Ectodermal cell (in vitro differentiated cells): ENCODE results near the gene KCNK10.

Experiments used
- H3K27ac ChIP-seq: 2 replicates; pipeline ENCODE4 v1.7.0; 2013; ENCODE audit warnings: mild to moderate bottlenecking, low read depth, low read length; ENCODE audit not compliant: insufficient read depth, poor library complexity, severe bottlenecking
- H3K27me3 ChIP-seq: 2 replicates; pipeline ENCODE4 v1.7.0; 2013; ENCODE audit warnings: mild to moderate bottlenecking, low read length; ENCODE audit not compliant: insufficient read depth, control insufficient read depth, poor library complexity, severe bottlenecking
- H3K36me3 ChIP-seq: one replicate; pipeline ENCODE4 v1.7.0; 2013; ENCODE audit warnings: low read length; ENCODE audit not compliant: control insufficient read depth, insufficient read depth
- H3K4me1 ChIP-seq: one replicate; pipeline ENCODE4 v1.7.0; 2013; ENCODE audit warnings: low read length; ENCODE audit not compliant: control insufficient read depth, insufficient read depth
- H3K4me3 ChIP-seq: 2 replicates; pipeline ENCODE4 v1.7.0; 2013; ENCODE audit warnings: low read depth, low read length, control low read depth; ENCODE audit not compliant: insufficient read depth
- H3K9me3 ChIP-seq: 2 replicates; pipeline ENCODE4 v1.7.0; 2013; ENCODE audit warnings: mild to moderate bottlenecking, low read length, moderate library complexity; ENCODE audit not compliant: control insufficient read depth
- WGBS, 2 experiments: methylation state at CpG; one replicate each; pipeline ENCODE4 v1.1.7; 2013; ENCODE audit warnings: missing lambda C conversion rate in 2 of 2; 5-methylcytosine and 5-hydroxymethylcytosine counted together

KCNK10 gene

DNA sequence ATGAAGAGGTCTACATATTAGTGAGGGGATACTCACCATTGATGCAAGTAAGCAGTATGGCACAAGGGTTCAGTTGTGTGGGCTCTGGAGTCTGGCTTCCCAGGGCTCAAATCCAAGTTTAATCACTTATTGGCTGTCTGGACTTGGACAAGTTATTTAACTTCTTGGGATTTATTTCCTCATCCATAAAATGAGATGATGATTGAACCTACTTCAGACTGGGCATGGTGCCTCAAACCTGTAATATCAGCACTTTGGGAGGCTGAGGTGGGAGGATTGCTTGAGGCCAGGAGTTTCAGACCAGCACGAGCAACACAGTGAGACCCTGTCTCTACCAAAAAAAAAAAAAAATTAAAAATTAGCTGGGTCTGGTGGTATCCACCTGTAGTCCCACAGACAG, 67.9 kb downstream of the KCNK10 start:
- Histone ChIP-seq H3K27ac (no peak overlapping the region), H3K4me3 (no peak overlapping the region), H3K4me1 (peaks cover 22% of the 10 kb centered on the region), H3K9me3 (no peaks in the 10 kb centered on the region), H3K36me3 (no peaks in the 10 kb centered on the region), H3K27me3 (no peaks in the 10 kb centered on the region)
- 100% methylated on average over 1 of the region's 1 CpG for WGBS, 2 experiments

DNA sequence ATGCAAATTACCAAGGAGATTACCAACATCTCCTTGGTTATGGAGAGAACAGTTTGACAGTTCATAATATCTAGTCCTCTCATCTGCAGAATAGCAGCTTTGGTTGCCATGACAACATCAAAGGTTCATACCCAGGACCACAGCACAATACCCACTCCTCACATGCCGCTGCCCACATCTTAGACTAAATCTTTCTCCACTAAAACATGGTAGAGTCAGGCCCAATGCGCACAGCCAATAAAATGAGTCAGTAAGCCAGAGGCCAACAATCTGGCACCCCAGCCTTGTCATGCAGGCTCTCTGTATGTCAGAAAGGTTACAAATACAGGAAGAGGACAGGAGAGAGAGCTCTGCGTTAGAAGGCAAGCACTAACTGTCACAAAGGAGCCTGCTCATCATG, 70.6 kb downstream of the KCNK10 start:
- Histone ChIP-seq H3K27me3 (no peaks in the 10 kb centered on the region), H3K4me1 (peaks cover 21% of the 10 kb centered on the region), H3K27ac (no peak overlapping the region), H3K9me3 (no peaks in the 10 kb centered on the region), H3K4me3 (no peak overlapping the region), H3K36me3 (no peaks in the 10 kb centered on the region)
- 87 to 92% methylated on average over 3 of the region's 3 CpGs for WGBS, 2 experiments

DNA sequence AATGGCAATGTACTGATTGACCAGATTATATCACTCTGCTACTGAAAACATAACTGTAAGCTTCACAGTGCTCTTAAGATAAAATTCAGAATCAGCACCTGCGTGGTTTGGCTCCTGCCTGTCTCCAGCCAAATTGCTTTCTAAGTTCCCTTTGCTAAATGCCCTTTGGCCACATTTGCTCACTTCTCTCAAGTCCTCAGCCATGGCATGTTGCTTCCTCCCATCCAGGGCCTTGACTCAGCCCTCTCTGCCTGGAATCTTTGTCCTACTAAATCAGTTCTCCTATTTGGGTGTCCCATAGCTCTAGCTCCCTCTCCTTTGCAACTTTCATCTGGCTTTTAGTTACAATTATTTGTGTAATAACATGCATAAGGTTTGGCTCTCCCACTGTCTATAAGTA, 71.4 kb downstream of the KCNK10 start:
- no peak overlapping the region for H3K27ac ChIP-seq
- no peak overlapping the region for H3K4me3 ChIP-seq
- H3K27me3 ChIP-seq: no peaks in the 10 kb centered on the region
- peaks cover 15% of the 10 kb centered on the region for H3K4me1 ChIP-seq
- H3K36me3 ChIP-seq: no peaks in the 10 kb centered on the region
- 94 to 98% methylated on average over 1 of the region's 1 CpG for WGBS, 2 experiments
- no peaks in the 10 kb centered on the region for H3K9me3 ChIP-seq

- Histone ChIP-seq H3K36me3 (no peaks in the 10 kb centered on the region), H3K27ac (no peak overlapping the region)
- 92 to 94% methylated on average over 4 of the region's 4 CpGs for WGBS, 2 experiments
These were observed 73.8 kb downstream of the KCNK10 start for GRCh38 chr14:88249266-88249665.

GRCh38 chr14:88248606-88249005, 74.5 kb downstream of the KCNK10 start:
- H3K27me3 ChIP-seq: no peaks in the 10 kb centered on the region
- no peaks in the 10 kb centered on the region for H3K36me3 ChIP-seq
- H3K4me1 ChIP-seq: peaks cover 15% of the 10 kb centered on the region
- H3K27ac ChIP-seq: no peak overlapping the region
- no peak overlapping the region for H3K4me3 ChIP-seq
- H3K9me3 ChIP-seq: no peaks in the 10 kb centered on the region
- WGBS, 2 experiments: 92 to 93% methylated on average over 3 to 4 of the region's 4 CpGs

More at GRCh38 chr14:88249266-88249665, 73.8 kb downstream of the KCNK10 start:
- H3K9me3 ChIP-seq: no peaks in the 10 kb centered on the region
- no peak overlapping the region for H3K4me3 ChIP-seq
- H3K27me3 ChIP-seq: no peaks in the 10 kb centered on the region
- peaks cover 15% of the 10 kb centered on the region for H3K4me1 ChIP-seq

GRCh38 chr14:88247228-88247627, 75.8 kb downstream of the KCNK10 start:
- no peak overlapping the region for H3K27ac ChIP-seq
- 88 to 90% methylated on average over 4 of the region's 4 CpGs for WGBS, 2 experiments
- peaks cover 8% of the 10 kb centered on the region for H3K4me1 ChIP-seq

DNA sequence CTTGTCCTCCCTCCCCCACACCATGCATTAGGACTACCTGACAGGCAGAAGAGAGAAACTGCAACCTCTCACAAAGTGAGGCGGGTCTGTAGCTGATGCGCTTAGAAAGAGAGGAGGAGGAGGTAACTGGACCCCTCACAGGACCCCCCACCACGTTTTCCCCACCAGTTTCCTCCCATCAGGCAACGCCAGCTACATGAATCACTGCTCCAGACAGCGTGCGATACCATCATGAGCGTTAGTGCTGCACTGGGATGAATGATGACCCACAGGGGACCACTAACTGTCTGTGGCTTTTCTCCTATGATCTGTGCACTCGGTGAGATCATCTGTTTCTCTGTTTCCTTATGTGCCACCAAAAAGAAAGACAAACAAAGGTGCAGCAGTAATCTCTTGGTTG, 77.7 kb downstream of the KCNK10 start:
- no peaks in the 10 kb centered on the region for H3K27me3 ChIP-seq
- no peaks in the 10 kb centered on the region for H3K9me3 ChIP-seq
- H3K27ac ChIP-seq: peak overlapping the region; percentile 11
- WGBS, 2 experiments: 58 to 64% methylated on average over 8 of the region's 8 CpGs
- H3K4me1 ChIP-seq: peaks cover 7% of the 10 kb centered on the region
- no peaks in the 10 kb centered on the region for H3K36me3 ChIP-seq
- H3K4me3 ChIP-seq: no peak overlapping the region

More at GRCh38 chr14:88247228-88247627, 75.8 kb downstream of the KCNK10 start:
- Histone ChIP-seq H3K36me3 (no peaks in the 10 kb centered on the region), H3K27me3 (no peaks in the 10 kb centered on the region), H3K9me3 (no peaks in the 10 kb centered on the region), H3K4me3 (no peak overlapping the region)

GRCh38 chr14:88243946-88244345, 79.1 kb downstream of the KCNK10 start:
- H3K36me3 ChIP-seq: peaks cover 6% of the 10 kb centered on the region
- H3K27ac ChIP-seq: no peak overlapping the region
- WGBS, 2 experiments: 94 to 98% methylated on average over 3 of the region's 4 CpGs
- peaks cover 7% of the 10 kb centered on the region for H3K4me1 ChIP-seq
- no peaks in the 10 kb centered on the region for H3K9me3 ChIP-seq
- H3K27me3 ChIP-seq: no peaks in the 10 kb centered on the region
- H3K4me3 ChIP-seq: no peak overlapping the region

DNA sequence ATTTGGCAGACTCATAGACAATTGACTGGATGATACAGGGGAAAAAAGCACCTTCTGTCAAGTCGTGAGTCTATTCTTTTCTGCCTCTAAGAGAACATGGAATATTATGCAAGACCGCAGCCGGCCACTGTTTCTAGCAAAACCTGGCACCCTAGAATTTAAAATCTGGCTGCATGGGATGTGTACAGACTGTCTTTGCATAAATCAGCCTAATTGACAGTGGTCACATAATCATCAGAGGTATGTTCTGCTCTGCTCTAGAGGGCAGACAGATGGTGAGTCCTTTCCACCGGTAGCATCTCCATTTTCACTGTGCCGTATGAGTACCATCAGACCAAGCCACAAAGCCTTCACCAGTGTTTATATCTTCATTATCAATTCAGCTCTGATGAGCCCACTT, 80.6 kb downstream of the KCNK10 start:
- Histone ChIP-seq H3K27me3 (no peaks in the 10 kb centered on the region), H3K4me1 (peaks cover 7% of the 10 kb centered on the region), H3K4me3 (no peak overlapping the region), H3K27ac (no peak overlapping the region), H3K9me3 (no peaks in the 10 kb centered on the region), H3K36me3 (peaks cover 11% of the 10 kb centered on the region)
- WGBS, 2 experiments: 94 to 96% methylated on average over 5 of the region's 5 CpGs

GRCh38 chr14:88241810-88242209, 81.3 kb downstream of the KCNK10 start:
- no peaks in the 10 kb centered on the region for H3K9me3 ChIP-seq
- peaks cover 15% of the 10 kb centered on the region for H3K36me3 ChIP-seq
- peaks cover 7% of the 10 kb centered on the region for H3K4me1 ChIP-seq
- 93 to 95% methylated on average over 9 of the region's 9 CpGs for WGBS, 2 experiments
- no peak overlapping the region for H3K27ac ChIP-seq
- H3K27me3 ChIP-seq: no peaks in the 10 kb centered on the region
- H3K4me3 ChIP-seq: no peak overlapping the region

DNA sequence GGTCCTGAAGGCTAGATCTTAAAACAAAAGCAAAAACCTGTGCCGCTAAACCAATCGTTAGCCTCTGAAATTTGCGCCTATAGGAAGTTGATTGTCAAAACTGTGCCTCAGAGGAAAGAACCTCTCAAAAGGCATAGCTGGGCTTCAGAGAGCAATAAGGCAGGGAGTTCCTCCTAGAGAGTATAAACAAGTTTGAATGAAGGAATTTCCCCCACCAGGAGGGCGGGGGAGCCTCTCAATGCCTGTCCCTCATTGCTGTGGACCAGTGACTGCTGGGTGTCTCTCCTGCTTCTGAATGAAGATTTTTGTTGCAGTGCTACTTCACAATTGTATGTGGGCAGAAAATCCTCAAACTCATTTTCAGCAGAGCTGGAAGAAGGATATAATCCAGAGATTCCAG, 88.6 kb downstream of the KCNK10 start:
- H3K9me3 ChIP-seq: no peaks in the 10 kb centered on the region
- peaks cover 14% of the 10 kb centered on the region for H3K36me3 ChIP-seq
- H3K4me3 ChIP-seq: no peak overlapping the region
- WGBS, 2 experiments: 72 to 75% methylated on average over 4 of the region's 4 CpGs
- H3K27ac ChIP-seq: peak overlapping the region; percentile 6
- H3K4me1 ChIP-seq: peaks cover 27% of the 10 kb centered on the region
- no peaks in the 10 kb centered on the region for H3K27me3 ChIP-seq
